ENCODE measurements around the gene TBC1D10A.
"Not testable (repeated sequence)": the region's sequence is repeated elsewhere in the genome, so short reads cannot be mapped to it uniquely, and the experiment has no call there.

The TBC1D10A gene

GRCh38 chr22:30344447-30345200 is 17.9 kb upstream of the TBC1D10A start:
- no peak for FAIRE-seq

GRCh38 chr22:30340911-30341685 is 14.4 kb upstream of the TBC1D10A start:
- FAIRE-seq, result no peak

GRCh38 chr22:30338802-30339201 is 12.1 kb upstream of the TBC1D10A start:
- no peak for FAIRE-seq

- FAIRE-seq, result not testable (repeated sequence)
Observed at GRCh38 chr22:30338341-30338740, 11.6 kb upstream of the TBC1D10A start.

- no peak for FAIRE-seq
Observed at GRCh38 chr22:30337461-30337778, 10.7 kb upstream of the TBC1D10A start.

GRCh38 chr22:30336752-30337460 is 10.2 kb upstream of the TBC1D10A start:
- no peak for FAIRE-seq

- no peak for FAIRE-seq
Observed at GRCh38 chr22:30335236-30335635, 8.5 kb upstream of the TBC1D10A start.

GRCh38 chr22:30334646-30335045 is 7.9 kb upstream of the TBC1D10A start:
- no peak for FAIRE-seq

GRCh38 chr22:30333707-30334087 is 7.0 kb upstream of the TBC1D10A start:
- FAIRE-seq, result no peak

- FAIRE-seq, result no peak
Observed at GRCh38 chr22:30332994-30333706, 6.4 kb upstream of the TBC1D10A start.

- no peak for FAIRE-seq
Observed at GRCh38 chr22:30332551-30332950, 5.8 kb upstream of the TBC1D10A start.

GRCh38 chr22:30328466-30329049 is 1.8 kb upstream of the TBC1D10A start:
- FAIRE-seq, result no peak

GRCh38 chr22:30327864-30328345 is 1.2 kb upstream of the TBC1D10A start:
- no peak for FAIRE-seq

- no peak for FAIRE-seq
Observed at GRCh38 chr22:30326255-30326705, 461 bp downstream of the TBC1D10A start.

- FAIRE-seq, result no peak
Observed at GRCh38 chr22:30325724-30326254, 952 bp downstream of the TBC1D10A start.

GRCh38 chr22:30325065-30325720 is 1.5 kb downstream of the TBC1D10A start:
- FAIRE-seq, result no peak

- FAIRE-seq, result no peak
Observed at GRCh38 chr22:30324014-30324730, 2.6 kb downstream of the TBC1D10A start.

GRCh38 chr22:30323246-30323645 is 3.5 kb downstream of the TBC1D10A start:
- no peak for FAIRE-seq

GRCh38 chr22:30321461-30321860 is 5.3 kb downstream of the TBC1D10A start:
- FAIRE-seq, result no peak

- no peak for FAIRE-seq
Observed at GRCh38 chr22:30320021-30320556, 6.7 kb downstream of the TBC1D10A start.

Measured in endometrium (tissue), 2 donors.